ENCODE results near the gene PAK2.

- no peak for TF ChIP-seq POLR2AphosphoS5 (IDR thresholded peaks at IDR 0.05; ENCODE audit: borderline replicate concordance, low read depth, low read length)
- TF ChIP-seq EZH2 (IDR thresholded peaks at IDR 0.05) = no peak
These were observed 135.6 kb downstream of the PAK2 start for GRCh38 chr3:196875258-196875657.
